HG02798 (cell line): ENCODE measurements around the gene C2CD3.

ENCODE experiments used
- ATAC-seq: cut with Tn5 transposase; IDR thresholded peaks from one replicate; pipeline ENCODE4 v1.9.1; 2021; ENCODE audit warnings: mild to moderate bottlenecking; ENCODE audit not compliant: unreplicated experiment, poor library complexity

The C2CD3 gene

GRCh38 chr11:74024261-74025029 is 146.4 kb downstream of the C2CD3 start:
- no peak for ATAC-seq

GRCh38 chr11:74023276-74023675 is 147.5 kb downstream of the C2CD3 start:
- ATAC-seq: no peak

GRCh38 chr11:74022546-74022945 is 148.3 kb downstream of the C2CD3 start:
- ATAC-seq: no peak

- ATAC-seq: no peak
Observed at GRCh38 chr11:74021998-74022397, 148.8 kb downstream of the C2CD3 start.

- ATAC-seq: peak; percentile 74
Observed at GRCh38 chr11:74020539-74020938, 150.3 kb downstream of the C2CD3 start.

- ATAC-seq: no peak
Observed at GRCh38 chr11:74019860-74020259, 150.9 kb downstream of the C2CD3 start.

GRCh38 chr11:74019104-74019738 is 151.6 kb downstream of the C2CD3 start:
- no peak for ATAC-seq

GRCh38 chr11:74018331-74019005 is 152.3 kb downstream of the C2CD3 start:
- ATAC-seq: no peak

- ATAC-seq: no peak
Observed at GRCh38 chr11:74017631-74018030, 153.2 kb downstream of the C2CD3 start.

GRCh38 chr11:74015919-74016684 is 154.7 kb downstream of the C2CD3 start:
- no peak for ATAC-seq

GRCh38 chr11:74014880-74015279 is 155.9 kb downstream of the C2CD3 start:
- ATAC-seq: no peak

GRCh38 chr11:74013141-74013540 is 157.7 kb downstream of the C2CD3 start:
- no peak for ATAC-seq

GRCh38 chr11:74012074-74012809 is 158.6 kb downstream of the C2CD3 start:
- no peak for ATAC-seq

GRCh38 chr11:74011360-74012073 is 159.3 kb downstream of the C2CD3 start:
- ATAC-seq: peak; percentile 64

GRCh38 chr11:74010306-74011300 is 160.2 kb downstream of the C2CD3 start:
- no peak for ATAC-seq

- no peak for ATAC-seq
Observed at GRCh38 chr11:74009675-74010305, 161.0 kb downstream of the C2CD3 start.

- ATAC-seq: no peak
Observed at GRCh38 chr11:74009230-74009547, 161.6 kb downstream of the C2CD3 start.
